Neural cell (in vitro differentiated cells): Measurements from ENCODE around the gene PKNOX1.
"Not testable (repeated sequence)": the region's sequence is repeated elsewhere in the genome, so short reads cannot be mapped to it uniquely, and the experiment has no call there.

ENCODE experiments used
- EZH2 ChIP-seq: fragments of 200-600, 300-800 bp; shearing (Covaris generic), sonication (generic); IDR thresholded peaks from 2 replicates; pipeline ENCODE4 v1.6.1; 2014; ENCODE audit warnings: antibody characterized with exemption, low read length, borderline replicate concordance, mild to moderate bottlenecking; ENCODE audit not compliant: insufficient read depth, poor library complexity, severe bottlenecking
- MXI1 ChIP-seq: fragments of 450-650 bp; conservative IDR thresholded peaks from 2 replicates; pipeline ENCODE4 v1.6.1; 2014; ENCODE audit warnings: antibody characterized with exemption, mild to moderate bottlenecking; ENCODE audit not compliant: poor library complexity, severe bottlenecking
- TAF1 ChIP-seq: IDR thresholded peaks from 2 replicates; pipeline ENCODE4 v1.6.1; 2012; ENCODE audit warnings: low read depth
- TF ChIP-seq, protein P1 (sequence below): fragments of 450-650 bp; IDR thresholded peaks from 2 replicates; pipeline ENCODE4 v1.5.1; 2014; ENCODE audit warnings: antibody characterized with exemption, mild to moderate bottlenecking, moderate library complexity; ENCODE audit not compliant: poor library complexity, severe bottlenecking
- TF ChIP-seq, protein P2 (sequence below): IDR thresholded peaks from 2 replicates; pipeline ENCODE4 v1.6.1; 2012; ENCODE audit warnings: borderline replicate concordance

DNA sequence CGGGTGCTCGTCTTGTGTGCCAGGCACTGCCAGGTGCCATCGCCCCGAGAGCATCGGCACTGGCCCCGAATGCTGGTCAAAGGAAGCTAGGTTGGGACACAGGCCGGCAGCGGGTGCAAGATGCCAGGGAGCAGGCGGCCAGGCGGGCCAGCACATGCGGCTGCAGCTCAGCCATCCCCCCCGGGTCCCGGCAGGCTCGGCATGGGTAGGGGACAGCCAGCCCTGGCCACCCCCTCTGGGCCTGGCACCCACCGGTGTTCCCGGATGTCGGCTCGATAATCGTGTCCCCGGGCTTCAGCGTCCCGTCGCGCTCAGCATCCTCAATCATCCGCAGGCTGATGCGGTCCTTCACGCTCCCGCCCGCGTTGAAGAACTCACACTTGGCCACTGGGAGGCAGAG is 91.6 kb downstream of the PKNOX1 start:
- TF ChIP-seq, protein P1, sequence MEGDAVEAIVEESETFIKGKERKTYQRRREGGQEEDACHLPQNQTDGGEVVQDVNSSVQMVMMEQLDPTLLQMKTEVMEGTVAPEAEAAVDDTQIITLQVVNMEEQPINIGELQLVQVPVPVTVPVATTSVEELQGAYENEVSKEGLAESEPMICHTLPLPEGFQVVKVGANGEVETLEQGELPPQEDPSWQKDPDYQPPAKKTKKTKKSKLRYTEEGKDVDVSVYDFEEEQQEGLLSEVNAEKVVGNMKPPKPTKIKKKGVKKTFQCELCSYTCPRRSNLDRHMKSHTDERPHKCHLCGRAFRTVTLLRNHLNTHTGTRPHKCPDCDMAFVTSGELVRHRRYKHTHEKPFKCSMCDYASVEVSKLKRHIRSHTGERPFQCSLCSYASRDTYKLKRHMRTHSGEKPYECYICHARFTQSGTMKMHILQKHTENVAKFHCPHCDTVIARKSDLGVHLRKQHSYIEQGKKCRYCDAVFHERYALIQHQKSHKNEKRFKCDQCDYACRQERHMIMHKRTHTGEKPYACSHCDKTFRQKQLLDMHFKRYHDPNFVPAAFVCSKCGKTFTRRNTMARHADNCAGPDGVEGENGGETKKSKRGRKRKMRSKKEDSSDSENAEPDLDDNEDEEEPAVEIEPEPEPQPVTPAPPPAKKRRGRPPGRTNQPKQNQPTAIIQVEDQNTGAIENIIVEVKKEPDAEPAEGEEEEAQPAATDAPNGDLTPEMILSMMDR, result not testable (repeated sequence)
- TF ChIP-seq EZH2, TAF1, MXI1: not testable (repeated sequence)
- TF ChIP-seq, protein P2, sequence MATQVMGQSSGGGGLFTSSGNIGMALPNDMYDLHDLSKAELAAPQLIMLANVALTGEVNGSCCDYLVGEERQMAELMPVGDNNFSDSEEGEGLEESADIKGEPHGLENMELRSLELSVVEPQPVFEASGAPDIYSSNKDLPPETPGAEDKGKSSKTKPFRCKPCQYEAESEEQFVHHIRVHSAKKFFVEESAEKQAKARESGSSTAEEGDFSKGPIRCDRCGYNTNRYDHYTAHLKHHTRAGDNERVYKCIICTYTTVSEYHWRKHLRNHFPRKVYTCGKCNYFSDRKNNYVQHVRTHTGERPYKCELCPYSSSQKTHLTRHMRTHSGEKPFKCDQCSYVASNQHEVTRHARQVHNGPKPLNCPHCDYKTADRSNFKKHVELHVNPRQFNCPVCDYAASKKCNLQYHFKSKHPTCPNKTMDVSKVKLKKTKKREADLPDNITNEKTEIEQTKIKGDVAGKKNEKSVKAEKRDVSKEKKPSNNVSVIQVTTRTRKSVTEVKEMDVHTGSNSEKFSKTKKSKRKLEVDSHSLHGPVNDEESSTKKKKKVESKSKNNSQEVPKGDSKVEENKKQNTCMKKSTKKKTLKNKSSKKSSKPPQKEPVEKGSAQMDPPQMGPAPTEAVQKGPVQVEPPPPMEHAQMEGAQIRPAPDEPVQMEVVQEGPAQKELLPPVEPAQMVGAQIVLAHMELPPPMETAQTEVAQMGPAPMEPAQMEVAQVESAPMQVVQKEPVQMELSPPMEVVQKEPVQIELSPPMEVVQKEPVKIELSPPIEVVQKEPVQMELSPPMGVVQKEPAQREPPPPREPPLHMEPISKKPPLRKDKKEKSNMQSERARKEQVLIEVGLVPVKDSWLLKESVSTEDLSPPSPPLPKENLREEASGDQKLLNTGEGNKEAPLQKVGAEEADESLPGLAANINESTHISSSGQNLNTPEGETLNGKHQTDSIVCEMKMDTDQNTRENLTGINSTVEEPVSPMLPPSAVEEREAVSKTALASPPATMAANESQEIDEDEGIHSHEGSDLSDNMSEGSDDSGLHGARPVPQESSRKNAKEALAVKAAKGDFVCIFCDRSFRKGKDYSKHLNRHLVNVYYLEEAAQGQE, result not testable (repeated sequence)
